GM20000 (cell line): ENCODE measurements around the gene SCARF1.

Experiments used
- DNase-seq: peaks from one replicate; pipeline ENCODE4 v3.0.0; 2012; ENCODE audit warnings: low spot score
- CTCF ChIP-seq: IDR thresholded peaks from 2 replicates; pipeline ENCODE4 v1.5.1; 2012; ENCODE audit warnings: mild to moderate bottlenecking, control low read depth; ENCODE audit errors: extremely low read depth, missing control alignments

SCARF1 gene

GRCh38 chr17:1625581-1625980 lies 20.0 kb downstream of the SCARF1 start:
- DNase-seq: no peak
- no peak for TF ChIP-seq CTCF

DNA sequence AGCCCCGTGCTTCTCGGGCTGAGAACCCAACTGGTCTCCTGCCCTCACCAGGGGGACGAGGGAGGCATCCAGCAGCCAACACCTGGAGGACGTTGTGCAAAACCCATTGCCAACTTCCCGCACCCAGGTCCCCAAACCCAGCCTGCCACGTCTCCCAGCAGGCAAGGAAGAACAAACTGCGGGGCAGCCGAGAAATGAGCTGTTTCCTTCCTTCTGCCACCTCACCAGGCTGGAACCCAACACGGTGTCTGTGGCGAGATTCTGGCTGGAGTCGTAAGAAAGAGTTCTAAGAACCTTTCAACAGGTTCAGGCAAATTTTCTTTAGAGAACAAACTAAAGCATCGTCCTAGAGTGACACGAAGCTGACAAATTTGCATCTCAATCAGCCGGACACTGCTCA lies 20.5 kb downstream of the SCARF1 start:
- TF ChIP-seq CTCF: no peak
- no peak for DNase-seq

- no peak for TF ChIP-seq CTCF
- DNase-seq: no peak
Observed at GRCh38 chr17:1624650-1625049, 20.9 kb downstream of the SCARF1 start.

DNA sequence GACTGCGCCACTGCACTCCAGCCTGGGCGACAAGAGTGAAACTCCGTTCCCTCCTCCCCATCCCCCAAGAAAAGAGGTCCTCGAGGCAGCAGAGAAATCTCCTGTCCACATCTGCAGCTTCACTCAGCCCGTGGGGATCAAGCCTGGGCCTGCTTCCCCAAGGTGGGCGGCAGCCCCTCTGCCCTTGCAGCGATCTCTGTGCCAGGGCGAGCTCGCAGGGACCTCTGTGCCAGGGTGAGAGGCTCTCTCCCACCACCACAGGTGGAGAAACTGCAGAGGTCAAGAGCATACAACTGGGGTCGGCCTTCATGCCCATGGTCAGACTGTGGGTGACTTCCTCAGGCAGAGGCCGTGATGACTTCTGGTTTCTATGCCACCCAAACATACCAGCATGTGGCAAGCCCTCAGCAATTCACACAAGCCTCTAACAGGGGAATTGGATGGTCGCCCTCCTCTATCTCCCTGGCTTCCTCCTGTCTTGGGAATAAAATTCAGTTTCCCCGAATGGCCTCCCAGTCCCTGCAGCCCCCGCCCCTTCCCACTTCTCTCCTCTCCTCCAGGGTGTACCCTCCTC lies 22.4 kb downstream of the SCARF1 start:
- DNase-seq: no peak

DNA sequence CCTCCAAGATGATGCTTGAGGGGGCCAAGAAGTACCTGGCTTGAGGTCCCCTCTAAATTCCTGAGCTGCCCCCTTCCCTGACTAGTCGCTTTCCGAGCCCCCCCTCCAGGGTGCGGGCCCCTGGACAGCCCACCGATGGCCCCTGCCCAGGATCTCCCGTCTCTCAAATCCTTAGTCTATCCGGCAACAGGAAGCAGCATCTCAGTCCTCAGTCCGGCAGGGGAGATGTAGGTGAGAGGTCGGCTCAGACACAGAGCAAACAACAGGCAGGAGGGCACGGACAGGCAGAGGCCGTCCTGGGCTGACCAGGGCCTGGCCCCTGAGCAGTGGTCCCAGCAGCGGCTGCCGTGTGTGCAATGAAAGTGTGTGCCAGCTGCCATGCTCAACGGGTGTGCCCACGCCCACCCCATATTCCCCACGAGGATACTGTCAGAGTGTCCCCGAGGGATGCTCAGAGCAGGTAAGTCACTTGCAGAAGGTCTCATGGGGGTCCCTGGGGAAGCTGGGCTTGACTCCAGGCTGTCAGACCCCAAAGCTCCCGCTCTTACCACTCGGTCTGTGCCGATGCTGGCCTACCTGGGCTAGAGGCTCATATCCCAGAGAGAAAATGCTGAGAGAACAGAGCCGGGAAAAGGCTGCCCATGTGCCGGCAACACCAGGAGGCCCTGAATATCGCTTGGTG lies 24.1 kb downstream of the SCARF1 start:
- no peak for TF ChIP-seq CTCF
- DNase-seq: no peak

More for the DNA sequence above, 22.4 kb downstream of the SCARF1 start:
- TF ChIP-seq CTCF: no peak

DNA sequence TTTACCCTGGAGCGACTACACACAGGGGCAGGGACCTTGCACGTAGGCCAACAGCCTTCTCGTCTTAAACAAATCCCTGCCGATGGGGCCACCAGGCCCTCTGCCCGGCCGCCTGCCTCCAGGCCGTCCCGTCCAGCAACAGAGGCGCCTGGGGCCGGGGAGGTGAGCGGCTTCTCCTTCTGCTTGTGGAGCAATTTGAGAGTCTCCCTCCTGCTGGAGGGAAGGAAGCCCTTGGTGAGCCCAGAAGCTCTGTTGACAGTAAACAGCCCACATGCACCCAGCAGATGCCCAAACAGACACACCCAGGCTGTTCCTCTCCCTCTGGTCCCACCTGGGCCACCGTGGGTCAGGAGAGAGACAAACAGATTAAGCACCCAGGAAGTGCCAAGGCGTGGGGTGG lies 25.0 kb downstream of the SCARF1 start:
- TF ChIP-seq CTCF: no peak

DNA sequence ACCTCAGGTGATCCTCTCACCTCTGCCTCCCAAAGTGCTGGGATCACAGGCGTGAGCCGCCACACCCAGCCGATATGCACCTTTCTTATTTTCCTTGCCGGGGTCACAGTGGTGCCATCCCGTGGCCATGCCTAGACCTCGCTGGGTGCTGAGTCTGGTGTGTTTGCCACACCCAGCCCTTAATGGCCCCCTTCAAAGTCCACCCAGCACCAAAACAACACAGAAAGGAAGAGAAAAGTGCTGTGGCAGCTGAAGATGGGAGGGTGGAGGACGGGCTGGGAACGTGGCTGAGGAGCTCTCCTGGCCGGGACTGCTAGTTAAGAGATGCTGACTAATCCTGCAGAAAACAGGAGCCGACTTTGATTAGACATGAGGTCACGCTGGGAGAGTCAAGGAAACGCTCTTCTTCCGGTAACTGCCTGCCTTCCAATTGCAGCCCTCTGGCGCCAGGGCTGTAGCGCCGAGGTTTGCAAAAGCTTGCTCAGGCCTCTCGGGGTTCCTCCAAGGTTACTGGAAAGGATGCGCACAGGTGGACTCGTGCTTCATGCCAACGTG lies 27.8 kb downstream of the SCARF1 start:
- DNase-seq: no peak
- no peak for TF ChIP-seq CTCF

More for the DNA sequence above, 25.0 kb downstream of the SCARF1 start:
- no peak for DNase-seq
